Embryonic facial prominence (tissue), 1 donor: ENCODE results near the gene CPEB4.

Experiments
- DNase-seq: peaks from one replicate; pipeline ENCODE4 v3.0.0-alpha.2; 2016; ENCODE audit errors: extremely low spot score

Gene CPEB4

GRCh38 chr5:173887610-173888472, at the start of gene CPEB4:
CPEB4 (plus strand) TSS chr5:173888349; CDS start chr5:173889734, 1,385 bp downstream.
- DNase-seq = peak; percentile 98

DNA sequence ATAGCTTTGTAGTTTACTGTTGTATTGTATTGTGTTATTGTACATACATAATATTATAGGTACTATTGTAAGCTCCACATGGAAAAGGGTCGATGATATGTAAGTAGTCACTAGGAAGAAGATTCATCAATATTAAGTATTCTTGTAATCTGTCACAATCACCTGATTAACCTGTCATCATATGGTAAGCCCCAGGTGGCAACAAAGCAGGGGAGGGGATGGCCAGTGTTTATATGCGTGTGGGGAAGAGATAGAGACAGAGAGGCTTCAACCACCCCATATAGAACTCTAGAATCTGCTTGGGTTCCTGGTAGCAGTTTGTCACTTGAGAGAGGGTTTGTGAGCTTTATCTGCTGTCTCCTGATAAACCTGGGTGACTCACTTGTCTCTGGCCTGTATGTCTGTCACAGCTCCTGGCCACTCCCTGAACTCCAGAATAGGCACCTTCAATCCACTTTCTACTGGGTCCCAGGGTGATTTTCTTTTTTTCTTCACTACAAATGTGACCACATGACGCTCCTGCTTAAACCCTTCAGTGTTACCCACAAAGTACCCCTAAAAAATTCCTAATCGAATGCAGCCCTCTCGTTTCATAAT, 48.9 kb upstream of the CPEB4 start:
- DNase-seq = no peak

DNA sequence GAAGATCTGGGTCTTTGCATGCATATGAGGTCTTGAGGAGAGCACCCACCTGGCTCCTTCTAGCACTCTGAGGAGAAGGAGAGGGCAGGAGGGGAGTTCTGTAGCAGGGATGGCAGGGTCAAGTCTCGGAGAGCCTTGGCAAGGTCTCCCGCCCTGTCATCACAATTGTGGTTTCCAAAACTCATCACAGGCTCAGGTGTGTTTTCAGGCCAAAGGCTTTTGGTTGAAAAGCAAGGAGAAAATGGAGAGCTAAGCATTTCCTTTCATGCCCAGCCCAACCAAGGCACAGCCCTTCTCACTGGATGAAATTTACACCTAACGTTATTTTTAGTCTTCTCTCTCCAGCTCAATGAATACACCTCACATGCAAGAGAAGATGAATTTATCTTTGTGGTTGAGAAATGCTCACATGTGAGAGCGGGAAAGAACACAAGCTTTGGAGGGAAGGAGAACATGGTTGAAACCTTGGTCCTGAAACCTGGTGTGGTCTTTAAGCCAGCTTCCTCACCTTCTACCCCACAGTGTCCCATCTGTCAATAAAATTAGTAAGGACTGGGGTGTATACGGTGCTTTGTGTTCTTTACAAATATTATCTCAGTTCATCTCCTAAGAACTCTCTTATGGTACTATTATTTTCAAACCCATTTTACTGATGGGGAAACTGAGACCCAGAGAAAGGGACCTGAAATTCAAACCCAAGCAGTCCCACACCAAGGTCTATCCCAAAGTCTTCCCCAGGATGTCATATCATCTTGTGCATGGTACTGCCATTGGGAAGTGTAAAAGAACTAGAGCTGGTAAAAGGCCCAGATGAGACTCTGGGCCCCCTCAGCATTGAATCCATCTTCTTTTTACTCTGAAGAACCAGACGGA, 47.8 kb upstream of the CPEB4 start:
- no peak for DNase-seq

GRCh38 chr5:173841710-173842109, 46.4 kb upstream of the CPEB4 start:
- DNase-seq = no peak

GRCh38 chr5:173843794-173844193, 44.4 kb upstream of the CPEB4 start:
- no peak for DNase-seq

DNA sequence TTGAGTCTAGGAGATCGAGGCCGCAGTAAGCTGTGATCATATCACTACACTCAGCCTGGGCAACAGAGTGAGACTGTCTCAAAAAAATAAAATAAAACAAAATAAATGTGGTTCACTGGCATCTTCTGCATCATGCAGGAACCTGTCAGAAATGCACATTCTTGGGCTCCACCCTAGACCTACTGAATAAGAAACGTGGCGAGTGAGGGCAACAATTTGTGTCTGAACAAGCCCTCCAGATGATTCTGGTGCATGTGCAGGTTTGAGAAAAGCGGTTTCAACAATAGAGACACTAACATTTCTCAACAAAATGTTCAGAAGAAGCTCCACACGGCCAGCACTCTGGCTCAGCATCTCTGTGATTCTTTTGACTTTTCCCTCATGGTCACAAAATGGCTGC, 42.8 kb upstream of the CPEB4 start:
- no peak for DNase-seq

GRCh38 chr5:173846929-173847501, 41.1 kb upstream of the CPEB4 start:
- no peak for DNase-seq

- no peak for DNase-seq
Observed at GRCh38 chr5:173848986-173849596, 39.1 kb upstream of the CPEB4 start.

- no peak for DNase-seq
Observed at GRCh38 chr5:173849908-173850307, 38.2 kb upstream of the CPEB4 start.

GRCh38 chr5:173850659-173851058, 37.5 kb upstream of the CPEB4 start:
- no peak for DNase-seq

DNA sequence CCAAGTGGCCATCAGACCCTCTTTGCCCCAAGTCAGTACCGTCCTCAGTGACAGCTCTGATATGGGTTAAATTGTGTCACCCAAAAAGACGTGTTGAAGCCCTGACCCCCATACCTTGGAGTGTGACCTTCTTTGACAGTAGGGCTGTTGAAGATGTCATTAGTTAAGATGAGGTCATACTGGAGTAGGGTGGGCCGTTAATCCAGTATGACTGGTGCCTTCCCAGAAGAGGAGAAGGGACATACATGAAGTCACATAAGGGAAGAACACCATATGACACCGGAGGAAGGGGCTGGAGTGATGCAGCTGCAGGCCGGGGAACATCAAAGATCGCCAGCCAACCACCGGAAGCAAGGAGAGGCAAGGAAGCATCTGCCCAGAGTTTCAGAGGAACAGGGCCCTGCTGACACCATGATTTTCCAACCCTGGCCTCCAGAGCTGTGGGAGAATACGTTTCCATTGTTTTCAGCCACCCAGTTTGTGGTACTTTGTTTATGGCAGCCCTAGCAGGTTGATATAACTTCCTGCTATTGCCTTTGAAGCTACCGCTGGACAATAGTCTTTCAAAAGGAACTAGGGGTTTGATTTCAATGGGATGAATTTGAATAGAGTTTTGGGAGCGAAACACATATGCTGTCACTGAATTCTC, 36.4 kb upstream of the CPEB4 start:
- no peak for DNase-seq

- DNase-seq = no peak
Observed at GRCh38 chr5:173852790-173853359, 35.3 kb upstream of the CPEB4 start.

GRCh38 chr5:173853370-173854131, 34.6 kb upstream of the CPEB4 start:
- no peak for DNase-seq

DNA sequence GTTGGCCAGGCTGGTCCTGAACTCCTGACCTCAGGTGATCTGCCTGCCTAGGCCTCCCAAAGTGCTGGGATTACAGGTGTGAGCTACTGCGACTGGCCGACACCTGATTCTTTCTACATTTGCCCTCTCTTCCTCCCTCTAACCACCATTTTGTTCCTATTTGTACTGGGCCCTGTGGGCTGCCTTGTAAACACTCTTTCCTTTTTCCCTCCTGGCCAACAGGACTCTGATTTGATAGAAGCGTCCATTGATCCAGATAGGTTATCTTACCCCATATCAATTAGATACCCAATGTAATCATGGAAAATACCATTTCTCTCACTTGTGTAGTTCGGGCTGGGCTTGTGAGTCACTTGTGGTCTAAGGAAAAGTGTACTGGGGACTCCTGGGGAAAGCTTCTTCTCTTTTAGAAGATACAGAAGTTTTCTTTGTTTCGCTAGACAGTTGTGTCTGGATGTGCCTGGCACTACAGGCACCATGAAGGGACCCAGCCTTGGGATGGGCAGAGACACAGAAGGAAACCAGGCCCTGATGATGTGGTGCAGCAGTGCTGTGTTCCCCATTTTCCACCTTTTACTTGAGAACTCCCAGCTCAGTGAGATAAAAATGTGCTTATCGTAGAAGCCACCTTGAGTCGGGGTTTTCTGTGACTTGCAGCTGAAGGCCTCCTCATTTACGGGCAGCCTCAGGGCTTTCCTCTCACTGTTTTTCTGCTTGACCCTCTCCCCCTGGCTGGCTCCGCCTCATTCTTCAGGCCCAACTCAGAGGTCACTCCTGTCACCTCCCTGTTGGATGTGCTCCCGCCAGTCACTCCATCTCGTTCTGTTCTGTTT, 32.8 kb upstream of the CPEB4 start:
- DNase-seq = no peak

GRCh38 chr5:173855995-173856656, 32.0 kb upstream of the CPEB4 start:
- no peak for DNase-seq

- no peak for DNase-seq
Observed at GRCh38 chr5:173857234-173857633, 30.9 kb upstream of the CPEB4 start.

DNA sequence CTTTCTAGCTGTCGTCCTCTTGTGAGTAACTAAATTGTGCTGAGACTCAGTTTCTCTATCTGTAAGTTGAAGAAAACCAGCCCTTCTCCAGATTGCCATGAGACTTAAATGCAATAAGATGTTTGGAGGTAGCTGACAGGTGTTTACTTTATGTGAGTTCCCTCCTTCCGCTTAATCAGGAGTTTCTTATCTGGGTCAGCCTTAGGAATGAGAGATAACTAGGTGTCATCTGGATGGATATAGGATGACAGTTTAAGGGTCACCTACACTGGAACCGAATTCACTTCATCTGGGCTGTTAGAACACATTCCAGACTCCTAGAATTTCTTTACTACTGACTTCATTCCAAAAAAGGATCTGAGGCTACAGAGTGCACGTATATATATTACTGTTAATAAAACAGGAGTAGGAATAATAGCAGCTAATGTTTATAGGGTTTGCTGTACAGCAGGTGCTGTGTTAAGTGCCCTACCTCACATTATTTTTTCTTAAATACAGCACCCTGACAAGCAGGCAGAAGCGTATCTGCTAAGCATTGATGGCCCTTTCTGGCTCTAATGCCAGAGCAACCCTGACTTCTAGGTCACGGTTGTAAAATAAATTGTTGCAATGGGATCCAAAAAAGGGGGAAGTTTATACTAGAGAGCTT, 30.0 kb upstream of the CPEB4 start:
- no peak for DNase-seq
